ENCODE measurements around the gene B3GNT8. TPM values are rescaled to one million over a fixed set of nuclear protein-coding genes. Genes with fewer than 3 reads are reported as not detected.

The B3GNT8 gene
- total and polyA plus RNA-seq, 2 of the 8 experiments (the other 6 are each of a cell fraction or from before 2014, with no cell fraction given) = 0.67 to 0.86 TPM

DNA sequence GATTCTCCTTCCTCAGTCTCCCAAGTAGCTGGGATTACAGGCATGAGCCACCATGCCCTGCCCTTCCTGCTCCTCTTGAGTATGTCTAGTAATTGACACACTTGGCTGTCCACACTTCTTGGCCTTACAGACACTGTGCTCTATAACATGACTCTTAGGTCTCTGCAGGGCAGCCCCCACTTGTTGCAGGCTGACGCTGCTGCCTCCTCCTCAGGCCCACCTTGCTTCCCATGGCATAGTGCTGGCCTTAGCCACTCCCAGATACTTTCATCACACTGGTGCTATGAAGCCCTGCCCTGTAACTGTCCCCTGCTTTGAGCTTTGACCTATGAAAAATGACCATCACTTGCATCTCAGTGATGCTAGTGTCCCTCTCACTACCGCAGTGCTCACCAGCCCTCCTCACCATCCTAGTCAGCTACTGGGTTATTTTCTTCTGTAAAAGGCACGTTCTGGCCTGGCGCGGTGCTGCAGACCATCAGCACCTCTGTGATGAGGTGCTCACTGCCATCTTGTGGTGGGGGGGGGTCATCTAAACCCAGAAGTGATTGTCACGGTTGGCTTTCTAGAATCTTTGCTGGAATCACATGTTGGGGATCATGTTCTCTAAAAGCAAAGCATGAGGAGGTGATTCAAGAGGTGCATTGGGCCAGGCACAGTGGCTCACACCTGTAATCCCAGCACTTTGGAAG is 25.6 kb upstream of the B3GNT8 start:
- H4K20me1 ChIP-seq (replicated peaks in 1 of 2; ENCODE audit: control insufficient read depth in 1 of 2, insufficient read depth in 2 of 2, low read length in 2 of 2) = no peaks in the 10 kb centered on the region
- H3K4ac ChIP-seq (replicated peaks; ENCODE audit: insufficient read length, low read depth, low read length) = no peak overlapping the region
- DNase-seq (ENCODE audit: low read depth in 1 of 2, low spot score in 2 of 2) = no peak
- H3K27me3 ChIP-seq (replicated peaks in 1 of 4; ENCODE audit: control insufficient read depth in 3 of 4, extremely low read depth in 1 of 4, insufficient read depth in 3 of 4, low read length in 3 of 4) = no peaks in the 10 kb centered on the region
- H2BK12ac ChIP-seq (ENCODE audit: low read depth, low read length) = no peak overlapping the region
- H3K56ac ChIP-seq (replicated peaks; ENCODE audit: insufficient read length, low read depth, low read length) = no peak overlapping the region
- no peak overlapping the region for H3K27ac ChIP-seq (ENCODE audit: low read depth, low read length)
- H3K79me2 ChIP-seq (ENCODE audit: control insufficient read depth in 1 of 2, insufficient read depth in 2 of 2, low read length in 2 of 2) = no peaks in the 10 kb centered on the region
- TF ChIP-seq MAFK (IDR thresholded peaks at IDR 0.05; ENCODE audit: low read depth, low read length) = no peak
- TF ChIP-seq, protein P1, sequence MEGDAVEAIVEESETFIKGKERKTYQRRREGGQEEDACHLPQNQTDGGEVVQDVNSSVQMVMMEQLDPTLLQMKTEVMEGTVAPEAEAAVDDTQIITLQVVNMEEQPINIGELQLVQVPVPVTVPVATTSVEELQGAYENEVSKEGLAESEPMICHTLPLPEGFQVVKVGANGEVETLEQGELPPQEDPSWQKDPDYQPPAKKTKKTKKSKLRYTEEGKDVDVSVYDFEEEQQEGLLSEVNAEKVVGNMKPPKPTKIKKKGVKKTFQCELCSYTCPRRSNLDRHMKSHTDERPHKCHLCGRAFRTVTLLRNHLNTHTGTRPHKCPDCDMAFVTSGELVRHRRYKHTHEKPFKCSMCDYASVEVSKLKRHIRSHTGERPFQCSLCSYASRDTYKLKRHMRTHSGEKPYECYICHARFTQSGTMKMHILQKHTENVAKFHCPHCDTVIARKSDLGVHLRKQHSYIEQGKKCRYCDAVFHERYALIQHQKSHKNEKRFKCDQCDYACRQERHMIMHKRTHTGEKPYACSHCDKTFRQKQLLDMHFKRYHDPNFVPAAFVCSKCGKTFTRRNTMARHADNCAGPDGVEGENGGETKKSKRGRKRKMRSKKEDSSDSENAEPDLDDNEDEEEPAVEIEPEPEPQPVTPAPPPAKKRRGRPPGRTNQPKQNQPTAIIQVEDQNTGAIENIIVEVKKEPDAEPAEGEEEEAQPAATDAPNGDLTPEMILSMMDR (IDR thresholded peaks at IDR 0.05; ENCODE audit: control extremely low read depth in 1 of 3, insufficient read depth in 1 of 3, low read depth in 1 of 3, low read length in 3 of 3) = peak in 1 of 3 experiments; percentile 5; a peak in 2 of 4 replicates
- ChIA-PET CTCF (ENCODE audit: partially characterized antibody) (interaction anchor here (0.8 to 20.4 kb wide), 3 partner anchors 10 to 384 kb away, joined by 3 to 364 read pairs (median 5); partner anchors contain the start of gene ERICH4), POLR2A (ENCODE audit: partially characterized antibody) (no interaction called here)
- no peaks in the 10 kb centered on the region for H3K4me1 ChIP-seq (replicated peaks in 1 of 4; ENCODE audit: control insufficient read depth in 3 of 4, insufficient read depth in 4 of 4, low read length in 3 of 4)
- no peak for FAIRE-seq
- no peak overlapping the region for H2AFZ ChIP-seq (ENCODE audit: low read length)
- no peak overlapping the region for H2BK15ac ChIP-seq (ENCODE audit: low read length)
- H3K18ac ChIP-seq (ENCODE audit: extremely low read depth, low read length) = no peak overlapping the region
- no peak overlapping the region for H3K4me2 ChIP-seq (ENCODE audit: insufficient read depth in 1 of 2, low read depth in 2 of 2, low read length in 2 of 2)
- H2AK5ac ChIP-seq (ENCODE audit: low read depth, low read length) = no peak overlapping the region
- no peak overlapping the region for H2BK5ac ChIP-seq (ENCODE audit: low read depth, low read length)
- H3K23ac ChIP-seq (ENCODE audit: insufficient read length) = no peak overlapping the region
- 69% methylated on average over 6 of the region's 6 CpGs; no CpG with 5 or more reads in 1 of the 2 experiments for WGBS, 2 experiments (ENCODE audit: extremely low coverage in 1 of 2, insufficient coverage in 1 of 2, insufficient read length in 1 of 2, insufficient replicate concordance in 2 of 2, low coverage in 1 of 2, low lambda C conversion rate in 2 of 2, missing lambda C conversion rate in 1 of 2)
- H3K9me3 ChIP-seq (ENCODE audit: insufficient read depth in 2 of 2, low read depth in 1 of 2, low read length in 1 of 2) = peaks cover 3 to 14% of the 10 kb centered on the region in 2 experiments; a peak in 3 of 4 replicates
- H3K36me3 ChIP-seq (ENCODE audit: control insufficient read depth in 2 of 4, insufficient read depth in 4 of 4, low read length in 3 of 4) = no peaks in the 10 kb centered on the region
- no peak overlapping the region for H2BK120ac ChIP-seq (replicated peaks; ENCODE audit: low read depth, low read length)
- H4K91ac ChIP-seq (replicated peaks; ENCODE audit: insufficient read length, low read length) = no peak overlapping the region
- H4K8ac ChIP-seq (ENCODE audit: extremely low read depth, insufficient read depth, low read length) = no peak overlapping the region
- H3K14ac ChIP-seq (ENCODE audit: insufficient read length) = no peak overlapping the region
- no peaks in the 10 kb centered on the region for H3K23me2 ChIP-seq (ENCODE audit: low read depth, low read length)
- H2BK20ac ChIP-seq (ENCODE audit: low read length) = no peak overlapping the region
- H3K4me3 ChIP-seq (ENCODE audit: extremely low read depth in 1 of 4, insufficient read depth in 2 of 4, low read depth in 3 of 4, low read length in 4 of 4) = no peak overlapping the region
- no peak overlapping the region for H3K9ac ChIP-seq (replicated peaks in 1 of 4; ENCODE audit: extremely low read depth in 1 of 4, low read depth in 3 of 4, low read length in 3 of 4)
- H3K79me1 ChIP-seq (ENCODE audit: low read depth, low read length) = no peaks in the 10 kb centered on the region
- H4K5ac ChIP-seq (ENCODE audit: insufficient read length, low read depth, low read length) = no peak overlapping the region

All from H1 (cell line).